Hematopoietic multipotent progenitor cell treated with erythropoietin and hydrocortisone succinate and interleukin-3 and kit ligand, for 6 days (in vitro differentiated cells): ENCODE measurements around the gene DAZAP2.

ENCODE experiments used
- DNase-seq: peaks from one replicate; pipeline ENCODE4 v3.0.0-alpha.2; 2015

DAZAP2 gene

GRCh38 chr12:51238510-51239334, at the start of gene DAZAP2:
TSS of gene DAZAP2 (plus strand) at chr12:51238826. CDS start at chr12:51238908, 82 bp downstream.
- peak; percentile 98 for DNase-seq

DNA sequence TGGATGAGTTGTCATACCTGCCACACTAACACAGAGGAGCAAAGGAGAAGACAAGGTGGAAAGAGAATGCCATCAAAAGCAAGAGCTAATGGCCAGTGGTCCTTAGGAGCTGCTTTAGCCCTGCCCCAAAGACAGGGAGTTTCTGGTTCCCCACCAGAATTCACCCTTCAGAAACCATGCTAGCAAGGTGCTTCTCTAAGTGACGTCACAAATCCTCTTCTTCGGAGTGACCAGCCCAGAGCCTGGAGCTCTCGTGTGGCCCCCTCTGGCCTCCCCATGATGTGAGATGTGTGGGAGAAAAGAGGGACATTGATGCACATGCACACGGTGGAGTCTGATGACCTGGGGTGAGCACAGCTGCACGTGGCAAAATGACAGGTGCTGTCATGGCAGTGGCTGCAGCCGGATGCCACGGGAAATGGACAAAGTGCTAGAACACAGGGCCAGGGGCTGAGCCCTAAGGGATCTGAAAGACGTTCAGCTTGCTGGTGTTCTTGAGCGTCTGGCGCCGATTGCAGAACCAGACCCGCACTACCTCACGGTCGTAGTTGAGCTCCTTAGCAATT, 48.8 kb upstream of the DAZAP2 start:
- no peak for DNase-seq

- no peak for DNase-seq
Observed at GRCh38 chr12:51190820-51191219, 47.8 kb upstream of the DAZAP2 start.

GRCh38 chr12:51191516-51192283, 46.9 kb upstream of the DAZAP2 start:
- DNase-seq = no peak

DNA sequence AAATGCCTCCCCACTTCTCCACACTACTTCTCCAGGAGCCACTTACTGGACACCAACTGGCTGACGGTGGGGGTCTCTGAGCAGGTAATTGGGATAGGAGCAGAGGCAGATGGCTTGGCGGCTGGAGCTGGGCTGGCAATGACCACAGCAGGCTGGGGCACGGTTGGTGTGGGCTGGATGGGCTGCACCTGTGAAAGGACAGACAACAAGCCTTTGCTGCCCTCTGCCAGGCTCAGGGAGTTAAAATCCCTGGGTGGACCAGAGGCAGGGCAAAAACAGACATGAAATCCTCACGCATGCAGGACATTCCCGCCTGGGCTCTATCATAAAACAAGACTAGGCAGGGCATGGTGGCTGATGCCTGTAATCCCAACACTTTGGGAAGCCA, 46.3 kb upstream of the DAZAP2 start:
- DNase-seq = no peak

GRCh38 chr12:51195841-51196240, 42.8 kb upstream of the DAZAP2 start:
- no peak for DNase-seq

DNA sequence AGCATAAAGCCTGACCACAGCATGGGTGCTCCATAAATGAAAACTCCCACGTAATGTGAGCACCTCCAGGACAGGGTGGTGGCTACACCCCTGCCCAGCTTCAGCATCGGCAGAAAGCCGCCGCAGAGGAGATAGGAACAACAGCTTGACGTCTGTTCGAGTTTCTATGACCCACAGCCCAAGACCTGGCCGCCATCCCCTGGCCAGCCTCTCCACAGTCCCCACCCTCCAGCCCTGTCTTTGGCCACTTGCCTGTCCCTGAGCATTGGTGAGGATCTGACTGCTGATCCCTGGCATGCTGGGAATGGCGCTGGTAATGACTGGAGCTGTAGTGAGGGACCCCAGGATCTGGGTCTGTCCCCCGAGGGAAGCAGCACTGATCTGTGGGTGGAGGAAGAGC, 42.1 kb upstream of the DAZAP2 start:
- no peak for DNase-seq

DNA sequence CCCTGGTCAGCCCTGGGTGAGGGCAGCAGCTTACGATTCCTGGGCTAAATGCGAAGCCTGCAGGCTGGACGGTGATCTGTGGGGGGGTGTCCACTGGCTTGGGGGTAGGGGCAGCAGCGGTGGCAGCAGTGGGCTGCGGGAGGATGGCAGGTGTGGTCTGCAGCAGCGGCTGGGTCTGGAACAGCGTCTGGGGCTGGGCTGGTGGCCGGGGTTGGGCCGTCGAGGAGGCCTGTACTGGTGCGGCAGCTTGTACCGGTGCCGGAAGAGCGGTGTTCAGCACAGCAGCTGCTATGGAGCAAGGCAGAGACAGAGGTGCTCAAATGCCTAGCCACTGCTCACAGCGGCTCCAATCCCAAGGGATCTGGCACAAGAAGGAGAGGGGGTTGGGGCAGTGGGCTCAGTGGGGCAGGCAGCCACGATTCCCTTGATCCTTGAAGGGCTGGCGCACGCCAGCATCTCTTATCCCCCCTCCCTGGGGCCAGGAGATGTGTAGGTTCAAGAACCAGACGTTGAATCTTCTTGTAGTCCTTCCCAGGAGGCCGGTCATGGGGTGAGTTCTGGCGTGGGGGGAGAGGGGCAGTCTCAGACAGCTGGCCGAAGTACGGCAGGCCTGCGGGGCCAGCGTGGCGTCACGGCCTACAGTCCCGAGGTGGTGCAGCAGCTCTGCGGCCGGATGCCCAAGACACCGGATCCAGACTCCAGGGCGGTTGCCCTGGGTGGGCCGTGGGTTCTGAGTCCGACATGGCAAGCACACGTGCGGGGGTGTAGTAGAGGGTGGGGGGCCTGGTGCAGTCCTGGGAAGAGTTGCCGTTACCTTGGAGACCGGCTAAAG, 40.7 kb upstream of the DAZAP2 start:
- no peak for DNase-seq

DNA sequence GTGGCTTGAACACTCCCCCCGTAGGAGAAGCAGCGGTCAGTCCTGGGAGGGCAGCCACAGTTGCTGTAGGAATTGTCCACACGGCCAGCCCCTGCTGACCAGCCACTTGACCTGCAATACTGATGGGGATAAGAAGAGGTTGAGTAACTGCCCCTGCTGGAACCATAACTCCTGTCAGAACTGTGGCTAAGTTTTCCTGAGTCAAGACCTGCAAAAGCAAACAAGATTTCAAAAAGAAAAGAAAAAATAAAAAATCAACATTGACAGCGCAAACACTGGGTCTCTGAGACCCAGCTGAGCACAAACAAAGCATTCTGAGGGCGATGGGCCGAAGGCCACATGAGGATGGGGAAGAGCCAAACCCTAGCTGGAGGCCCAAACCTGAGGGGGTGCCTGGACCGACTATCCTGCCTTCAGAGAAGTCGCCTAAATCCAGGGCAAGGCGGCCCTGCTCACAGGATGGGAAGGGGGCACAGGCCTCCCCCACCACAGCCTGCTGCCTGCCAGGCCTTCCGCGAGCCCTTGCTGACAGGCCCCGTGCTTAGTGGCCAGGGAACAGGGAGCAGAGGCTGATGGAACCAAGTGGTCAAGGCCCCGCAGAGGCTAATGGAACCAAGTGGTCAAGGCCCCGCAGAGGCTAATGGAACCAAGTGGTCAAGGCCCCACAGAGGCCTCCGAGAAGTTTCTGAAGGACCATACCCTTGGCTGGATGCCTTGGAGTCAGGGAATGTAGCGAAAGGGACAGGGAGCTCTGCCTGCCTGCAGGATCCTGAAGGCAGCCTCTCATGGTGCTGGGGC, 39.9 kb upstream of the DAZAP2 start:
- no peak for DNase-seq

GRCh38 chr12:51199366-51199945, 39.2 kb upstream of the DAZAP2 start:
- DNase-seq = no peak

GRCh38 chr12:51200156-51200555, 38.5 kb upstream of the DAZAP2 start:
- DNase-seq = no peak

DNA sequence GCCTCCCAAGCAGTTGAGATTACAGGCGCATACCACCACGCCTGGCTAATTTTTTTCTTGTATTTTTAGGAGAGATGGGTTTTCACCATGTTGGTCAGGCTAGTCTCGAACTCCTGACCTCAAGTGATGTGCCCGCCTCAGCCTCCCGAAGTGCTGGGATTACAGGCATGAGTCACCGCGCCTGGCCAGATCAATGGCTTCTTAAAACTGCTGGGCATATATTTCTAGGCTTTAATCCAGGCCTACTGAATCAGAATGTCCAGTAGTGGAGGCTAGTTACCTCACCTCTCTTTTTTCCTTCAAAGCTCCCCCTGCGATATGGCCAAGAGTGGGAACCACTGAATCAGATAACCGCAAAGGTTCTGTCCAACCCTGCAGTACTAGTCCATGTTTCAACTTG, 37.8 kb upstream of the DAZAP2 start:
- DNase-seq = no peak

- no peak for DNase-seq
Observed at GRCh38 chr12:51202718-51203117, 35.9 kb upstream of the DAZAP2 start.

DNA sequence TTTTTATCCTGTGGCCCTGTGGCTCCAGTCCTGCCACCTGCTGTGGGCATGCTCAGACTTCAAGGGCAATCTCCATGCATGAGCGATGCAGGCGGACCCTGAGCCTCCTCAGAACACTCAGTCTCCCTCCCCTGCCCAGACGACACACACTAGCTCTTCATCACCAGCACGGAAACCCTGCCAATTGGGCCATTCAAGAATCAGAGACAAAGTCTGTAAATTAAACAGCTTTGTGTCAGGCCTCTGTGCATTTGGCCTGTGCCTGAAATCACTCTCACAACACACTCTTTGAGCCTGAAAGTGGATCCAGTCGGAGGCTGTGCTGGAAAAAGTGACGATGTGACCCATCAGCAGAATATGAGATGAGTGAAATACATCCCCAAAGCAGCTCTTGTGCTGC, 33.3 kb upstream of the DAZAP2 start:
- DNase-seq = no peak

DNA sequence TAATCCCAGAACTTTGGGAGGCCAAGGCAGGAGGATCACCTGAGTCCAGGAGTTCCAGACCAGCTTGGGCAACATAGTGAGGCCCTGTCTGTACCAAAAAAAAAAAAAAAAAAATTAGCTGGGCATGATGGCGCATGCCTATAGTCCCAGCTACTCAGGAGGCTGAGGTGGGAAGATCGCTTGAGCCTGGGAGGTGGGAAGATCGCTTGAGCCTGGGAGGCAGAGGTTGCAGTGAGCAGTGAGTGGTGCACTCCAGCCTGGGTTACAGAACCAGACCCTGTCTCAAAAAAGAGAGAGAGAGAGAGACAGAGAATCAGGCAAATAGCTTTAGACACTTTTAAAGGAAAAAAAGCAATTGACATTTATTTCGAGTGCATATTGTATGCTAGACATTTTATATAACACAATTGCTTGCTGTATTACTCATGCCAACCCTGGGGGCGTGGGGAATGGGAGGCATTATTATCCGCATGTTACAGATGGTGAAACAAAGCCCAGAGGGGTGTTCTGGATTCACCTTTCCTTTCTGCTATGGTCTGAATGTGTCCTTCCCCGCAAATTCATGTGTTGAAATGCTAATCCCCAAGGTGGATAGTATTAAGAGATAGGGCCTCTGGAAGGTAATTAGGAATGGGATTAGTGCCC, 30.5 kb upstream of the DAZAP2 start:
- no peak for DNase-seq

- no peak for DNase-seq
Observed at GRCh38 chr12:51209259-51209658, 29.4 kb upstream of the DAZAP2 start.

GRCh38 chr12:51210690-51211395, 27.8 kb upstream of the DAZAP2 start:
- no peak for DNase-seq

GRCh38 chr12:51214895-51215294, 23.7 kb upstream of the DAZAP2 start:
- no peak for DNase-seq

DNA sequence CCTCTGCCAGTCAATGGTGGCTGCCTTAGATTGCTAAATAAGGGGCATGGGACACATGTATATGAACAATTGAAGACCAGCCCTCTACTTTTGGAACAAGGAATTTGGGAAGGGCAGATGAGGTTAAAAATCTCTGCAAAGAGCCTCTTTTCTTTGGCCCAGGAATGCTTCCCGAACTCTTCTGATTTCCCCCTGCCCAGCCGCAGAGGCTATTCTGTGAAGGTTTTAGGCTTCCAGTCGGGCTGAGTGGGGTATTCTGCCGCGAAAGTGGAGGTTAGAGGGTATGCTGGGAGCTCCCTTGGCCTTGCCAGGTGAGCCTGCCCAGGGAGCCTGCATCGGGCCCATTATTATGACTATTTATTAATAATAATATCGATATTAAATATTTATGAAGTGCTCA, 22.0 kb upstream of the DAZAP2 start:
- no peak for DNase-seq

- peak; percentile 66 for DNase-seq
Observed at GRCh38 chr12:51217133-51217967, 21.3 kb upstream of the DAZAP2 start.
